GM19328 (cell line): ENCODE measurements around the gene HNRNPU.
A peak's percentile ranks its signal among the peaks of the same experiment; 100 is the strongest.

Experiments
- ATAC-seq: cut with Tn5 transposase; IDR thresholded peaks from one replicate; pipeline ENCODE4 v1.9.1; 2021; ENCODE audit warnings: mild to moderate bottlenecking, moderate library complexity; ENCODE audit not compliant: unreplicated experiment

The HNRNPU gene

DNA sequence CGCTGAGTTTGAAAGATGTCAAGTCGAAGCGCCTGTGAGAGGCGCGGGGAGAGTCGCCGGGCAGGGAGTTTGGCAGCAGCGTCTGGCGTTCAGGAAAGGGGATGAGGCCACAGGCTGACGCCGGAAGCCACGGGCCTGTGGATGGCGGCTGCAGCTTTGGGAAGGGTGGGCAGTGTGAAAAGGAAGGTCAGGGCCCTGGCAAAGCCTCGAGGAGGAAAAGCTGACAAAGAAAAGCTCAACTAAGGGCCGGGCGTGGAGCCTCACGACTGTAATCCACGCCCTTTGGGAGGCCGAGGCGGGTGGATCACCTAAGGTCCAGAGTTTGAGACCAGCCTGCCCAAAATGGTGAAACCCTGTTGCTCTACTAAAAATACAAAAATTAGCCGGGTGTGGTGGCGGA is 54.1 kb downstream of the HNRNPU start:
- ATAC-seq, result no peak

GRCh38 chr1:244807138-244807537 is 57.2 kb downstream of the HNRNPU start:
- ATAC-seq, result no peak

GRCh38 chr1:244804841-244805240 is 59.5 kb downstream of the HNRNPU start:
- ATAC-seq, result no peak

DNA sequence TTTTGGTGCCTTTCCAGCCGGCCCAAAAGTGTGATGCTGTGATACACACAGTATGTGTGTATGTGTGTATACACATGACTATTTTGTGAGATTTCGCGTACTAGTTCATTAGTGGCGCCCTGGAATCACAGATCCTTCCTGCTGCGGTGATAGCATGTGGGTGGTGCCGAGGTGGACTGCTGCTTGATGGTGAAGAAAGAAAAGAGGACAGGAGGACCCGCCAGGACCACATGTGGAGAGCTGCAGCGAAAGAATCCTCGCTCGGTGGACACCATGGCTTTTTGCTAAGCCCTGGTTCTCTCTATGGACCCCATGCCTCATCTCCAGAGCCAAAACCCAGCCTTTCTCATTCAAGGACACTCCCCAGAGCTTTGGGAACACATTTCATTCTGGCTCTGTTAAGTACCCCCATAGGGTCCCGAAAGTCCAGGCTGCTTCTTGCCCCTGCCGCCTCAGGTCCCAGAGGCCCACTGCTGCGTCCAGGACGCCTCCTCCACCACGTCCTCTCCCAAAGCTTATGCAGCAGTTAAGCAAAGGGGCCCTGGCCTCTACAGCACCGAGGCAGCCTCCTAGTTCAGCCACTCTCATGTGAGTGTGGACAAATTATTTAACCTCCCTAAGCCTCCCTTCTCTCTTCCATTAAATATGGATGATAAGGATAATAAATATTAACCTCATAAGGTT is 61.6 kb downstream of the HNRNPU start:
- no peak for ATAC-seq

- no peak for ATAC-seq
Measured at GRCh38 chr1:244802041-244802440, 62.3 kb downstream of the HNRNPU start.

- ATAC-seq, result peak; percentile 76
Measured at GRCh38 chr1:244801246-244801645, 63.1 kb downstream of the HNRNPU start.

DNA sequence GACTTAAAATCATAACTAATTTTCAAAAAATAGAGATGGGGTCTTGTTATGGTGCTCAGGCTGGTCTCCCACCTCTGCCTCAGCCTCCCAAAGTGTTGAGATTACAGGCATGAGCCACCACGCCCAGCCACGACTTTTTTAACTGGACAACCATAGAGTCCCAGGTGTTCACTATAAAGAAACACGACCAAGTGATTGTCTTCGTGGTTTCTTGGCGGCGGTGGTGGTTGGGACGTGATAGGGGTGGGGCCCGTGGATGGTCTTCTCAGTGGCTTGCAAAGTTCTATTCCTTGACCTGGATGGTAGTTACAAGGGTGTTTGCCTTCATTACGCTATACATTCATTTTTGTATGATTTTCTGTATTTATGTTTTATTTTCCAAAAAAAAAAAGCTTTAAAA is 63.5 kb downstream of the HNRNPU start:
- no peak for ATAC-seq
